Activated CD4-positive, alpha-beta T cell treated with anti-CD3 and anti-CD28 coated beads, Interleukin-10, Interleukin-2, amounts not matched to agents 100 ng/mL and 50 ng/mL, durations not matched to agents 16 hours and 8 hours (primary cell): ENCODE results near the gene STK39.

Experiments
- DNase-seq: peaks from one replicate; pipeline ENCODE4 v3.0.0-alpha.2; 2020

STK39 gene

GRCh38 chr2:167944825-167945659 lies 302.4 kb downstream of the STK39 start:
- DNase-seq: no peak

GRCh38 chr2:167943897-167944296 lies 303.5 kb downstream of the STK39 start:
- DNase-seq: no peak

DNA sequence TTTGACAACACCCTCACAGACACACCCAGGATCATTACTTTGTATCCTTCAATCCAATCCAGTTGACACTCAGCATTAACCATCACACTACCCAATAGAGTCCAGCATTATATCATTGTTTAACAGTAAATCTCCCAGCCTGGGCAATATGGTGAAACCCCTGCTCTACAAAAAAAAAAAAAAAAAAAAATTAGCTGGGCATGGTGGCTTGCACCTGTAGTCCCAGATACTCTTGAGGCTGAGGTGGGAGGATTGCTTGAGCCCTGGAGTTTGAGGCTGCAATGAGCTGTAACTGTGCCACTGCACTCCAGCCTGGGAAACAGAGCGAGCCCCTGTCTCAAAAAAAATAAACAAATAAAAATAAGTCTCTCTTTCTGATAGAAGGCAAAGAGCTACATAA lies 304.0 kb downstream of the STK39 start:
- no peak for DNase-seq

DNA sequence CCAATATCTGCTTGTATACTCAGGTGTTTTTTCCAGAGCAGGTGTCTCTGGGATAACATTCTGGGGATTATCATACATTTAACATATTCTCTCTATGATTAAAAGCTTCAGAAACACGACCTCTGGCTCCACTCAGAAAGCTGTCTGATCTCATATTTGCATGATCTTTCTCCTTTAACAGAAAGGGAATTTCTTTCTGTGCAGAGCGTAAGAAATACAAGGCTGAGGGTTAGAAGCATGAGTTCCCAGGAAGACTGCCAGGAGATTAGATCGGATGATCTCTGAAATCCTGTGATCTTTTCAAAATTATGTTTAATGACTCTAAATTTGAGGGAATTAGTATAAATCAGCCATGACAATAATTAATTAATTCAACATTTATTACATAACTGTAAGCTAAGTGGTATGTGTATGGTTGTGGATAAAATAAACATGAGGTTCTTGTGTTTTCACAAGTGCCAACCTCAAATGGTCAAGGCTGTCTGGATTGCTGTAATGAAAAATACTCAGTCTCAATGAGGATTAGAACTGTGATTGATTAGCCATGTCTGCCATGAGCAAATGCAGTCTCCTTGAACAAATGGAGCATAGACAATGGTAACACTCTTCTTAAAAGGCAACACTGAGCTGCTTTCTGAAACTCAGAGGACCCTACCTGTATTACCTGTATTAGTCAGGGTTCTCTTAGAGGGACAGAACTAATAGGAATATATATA lies 304.9 kb downstream of the STK39 start:
- DNase-seq: no peak

DNA sequence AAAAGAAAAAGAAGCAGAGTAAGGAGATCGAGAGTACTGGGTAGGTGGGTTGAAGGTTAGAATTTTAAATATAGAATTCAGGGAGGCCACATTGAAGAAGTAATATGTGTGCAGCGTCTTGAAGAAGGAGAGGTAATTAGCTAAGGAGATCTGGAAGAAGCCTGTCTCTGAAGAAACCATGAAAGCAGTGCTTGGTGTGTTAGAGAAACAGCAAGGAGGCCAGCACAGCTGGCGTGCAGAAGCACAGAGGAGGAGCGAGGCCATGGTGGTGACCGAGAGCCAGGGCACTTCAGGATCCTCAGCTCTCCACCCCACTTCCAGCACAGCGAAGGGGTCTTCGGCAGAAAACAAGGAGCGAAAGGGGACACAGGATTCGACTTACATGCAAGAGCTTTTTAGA lies 305.8 kb downstream of the STK39 start:
- DNase-seq: no peak

- DNase-seq: no peak
Observed at GRCh38 chr2:167940734-167941507, 306.5 kb downstream of the STK39 start.

- no peak for DNase-seq
Observed at GRCh38 chr2:167940346-167940725, 307.1 kb downstream of the STK39 start.

GRCh38 chr2:167939514-167940345 lies 307.7 kb downstream of the STK39 start:
- no peak for DNase-seq

- DNase-seq: no peak
Observed at GRCh38 chr2:167937403-167937802, 310.0 kb downstream of the STK39 start.

DNA sequence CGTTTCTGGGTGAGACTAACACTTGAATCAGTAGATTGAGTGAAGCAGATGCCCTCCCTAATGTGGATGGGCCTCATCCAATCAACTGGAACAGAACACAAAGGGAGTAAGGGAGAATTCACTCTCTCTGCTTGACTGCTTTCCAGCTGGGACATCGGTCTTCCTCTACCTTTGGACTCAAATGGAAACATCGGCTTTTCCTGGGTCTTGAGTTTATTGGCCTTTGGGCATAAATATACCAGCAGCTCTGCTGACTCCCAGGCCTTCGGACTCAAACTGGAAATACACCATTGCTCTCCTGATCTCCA lies 311.6 kb downstream of the STK39 start:
- no peak for DNase-seq

DNA sequence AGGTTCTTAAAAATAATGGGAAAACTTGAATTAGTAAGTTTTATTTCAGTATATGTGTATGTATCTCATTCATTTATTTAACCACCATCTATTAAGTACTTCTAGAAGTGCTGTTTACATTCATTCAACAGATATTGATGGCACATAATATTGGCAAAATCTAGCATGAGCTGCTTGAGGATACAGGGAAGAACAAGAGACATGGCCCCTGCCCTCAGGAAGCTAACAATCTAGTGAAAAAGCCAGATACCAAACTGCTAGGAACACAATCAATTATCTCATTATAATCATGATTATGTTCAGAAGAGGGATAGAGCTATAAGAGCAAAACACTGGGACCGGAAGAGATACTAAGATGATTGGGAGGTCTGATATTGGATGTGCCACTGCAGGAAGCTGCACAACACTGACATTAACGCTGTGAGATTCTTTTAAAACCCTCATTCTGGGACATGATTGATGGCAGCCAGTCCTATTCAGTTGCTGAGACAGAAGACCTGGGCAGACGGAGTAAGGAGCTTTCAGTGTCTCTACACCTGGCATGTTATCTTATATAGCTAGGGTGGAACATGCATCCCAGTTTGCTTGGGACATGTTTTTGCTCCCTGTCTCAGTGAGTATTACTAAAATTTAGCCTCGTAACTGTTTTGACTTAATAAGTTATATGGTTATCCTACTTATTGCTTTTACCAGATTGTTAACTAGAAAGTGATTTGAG lies 314.1 kb downstream of the STK39 start:
- no peak for DNase-seq

DNA sequence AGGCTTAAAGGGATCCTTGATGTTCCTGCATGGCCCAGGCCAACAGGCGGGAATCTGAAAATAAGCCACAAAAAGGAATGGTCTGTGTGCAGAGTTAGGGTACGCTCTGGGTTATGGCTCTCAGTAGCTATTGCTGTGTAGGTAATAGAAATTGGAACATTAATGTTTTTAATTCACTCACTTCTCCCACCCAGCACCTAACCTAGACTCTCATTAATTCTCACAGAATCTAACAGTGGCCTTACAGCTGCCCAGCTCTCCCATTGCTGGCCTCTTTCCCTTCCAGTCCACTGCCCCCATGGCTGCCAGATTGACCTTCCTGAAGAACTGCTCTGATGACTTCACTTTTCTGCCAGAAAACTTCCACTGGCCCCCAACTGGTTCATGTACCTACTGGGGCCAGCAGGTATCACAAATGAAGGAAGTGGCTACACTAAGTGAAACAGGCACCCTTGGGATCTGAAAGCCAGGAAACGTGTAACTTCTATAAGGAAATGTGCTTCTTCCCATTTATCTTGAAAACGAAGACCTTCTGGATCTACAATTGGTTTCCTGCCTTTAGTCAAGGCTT lies 315.2 kb downstream of the STK39 start:
- no peak for DNase-seq

DNA sequence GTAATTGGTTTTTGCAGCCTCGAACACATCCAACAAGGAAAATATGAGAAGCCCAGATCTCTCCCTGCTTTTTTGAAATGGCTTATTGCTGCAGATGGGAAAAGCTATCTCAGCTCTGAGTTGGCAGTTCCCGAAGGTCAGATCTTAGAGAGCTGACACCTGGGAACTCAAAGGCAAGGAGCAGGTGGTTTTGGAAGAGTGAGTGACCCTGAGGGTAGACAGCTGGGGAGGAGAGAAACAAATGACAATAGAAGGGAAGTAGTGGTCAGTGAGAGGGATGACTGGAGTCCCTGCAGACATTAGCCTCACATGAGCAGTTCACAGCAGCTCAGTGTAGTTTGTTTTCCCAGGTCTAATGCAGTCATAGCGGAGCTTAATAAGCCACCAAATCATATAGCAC lies 317.9 kb downstream of the STK39 start:
- DNase-seq: no peak

- DNase-seq: no peak
Observed at GRCh38 chr2:167928434-167928833, 319.0 kb downstream of the STK39 start.

DNA sequence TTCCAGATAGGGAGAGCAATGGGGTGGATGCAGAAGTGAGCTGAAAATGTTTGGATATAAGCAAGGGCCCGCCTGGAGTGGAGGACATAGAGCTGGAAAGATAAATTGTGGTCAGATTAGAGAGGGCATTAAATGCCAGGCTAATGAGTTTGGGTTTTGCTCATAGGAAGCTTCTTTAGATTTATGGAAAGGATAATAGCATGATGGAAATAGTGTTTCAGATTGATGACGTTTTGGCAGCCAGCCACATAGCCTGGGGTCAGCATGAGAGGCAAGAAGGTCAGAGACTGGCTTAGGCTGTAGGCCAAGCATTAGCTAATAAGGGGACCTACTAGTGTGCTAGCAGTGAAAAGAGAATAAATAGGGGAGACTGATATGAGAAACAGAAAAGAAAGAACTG lies 321.6 kb downstream of the STK39 start:
- no peak for DNase-seq

DNA sequence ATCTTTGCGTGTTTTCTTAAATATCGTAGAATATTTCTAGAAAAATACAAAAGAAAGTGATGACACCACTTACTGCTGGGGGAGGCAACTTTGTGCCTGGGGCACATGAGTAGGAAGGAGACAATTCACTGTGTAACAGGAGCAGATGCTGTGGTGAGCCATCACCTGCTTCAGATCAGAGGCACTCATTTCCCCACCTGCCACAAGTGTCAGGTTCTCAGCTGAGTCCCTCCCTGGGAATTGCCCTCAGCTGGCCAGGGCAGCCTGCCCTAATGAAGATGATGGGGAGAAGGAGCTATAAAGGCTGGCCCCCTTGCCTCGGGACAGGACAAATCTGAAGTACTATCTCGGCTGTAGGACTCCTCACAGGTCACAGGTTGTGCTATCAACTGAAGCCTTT lies 322.8 kb downstream of the STK39 start:
- no peak for DNase-seq

DNA sequence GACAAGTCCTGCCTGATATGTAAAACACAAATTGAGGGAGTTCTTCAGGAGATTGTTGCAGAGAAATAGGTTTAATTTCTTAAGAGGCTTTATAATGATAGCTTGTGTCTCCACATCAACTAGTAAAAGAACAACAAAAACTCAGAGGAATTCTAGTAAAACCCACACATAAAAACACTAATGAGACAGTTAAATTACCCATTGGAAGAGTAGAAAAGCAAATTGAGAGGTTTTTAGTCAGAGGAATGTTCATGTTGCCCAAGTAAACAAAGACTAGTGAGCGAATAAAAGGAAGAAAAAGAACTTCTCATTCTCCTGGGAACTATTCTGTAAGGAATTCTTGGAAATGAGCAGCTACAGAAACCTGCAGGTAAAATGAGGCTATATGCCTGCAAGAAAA lies 330.6 kb downstream of the STK39 start:
- no peak for DNase-seq

GRCh38 chr2:167914969-167915368 lies 332.4 kb downstream of the STK39 start:
- no peak for DNase-seq

- DNase-seq: no peak
Observed at GRCh38 chr2:167908786-167909185, 338.6 kb downstream of the STK39 start.

DNA sequence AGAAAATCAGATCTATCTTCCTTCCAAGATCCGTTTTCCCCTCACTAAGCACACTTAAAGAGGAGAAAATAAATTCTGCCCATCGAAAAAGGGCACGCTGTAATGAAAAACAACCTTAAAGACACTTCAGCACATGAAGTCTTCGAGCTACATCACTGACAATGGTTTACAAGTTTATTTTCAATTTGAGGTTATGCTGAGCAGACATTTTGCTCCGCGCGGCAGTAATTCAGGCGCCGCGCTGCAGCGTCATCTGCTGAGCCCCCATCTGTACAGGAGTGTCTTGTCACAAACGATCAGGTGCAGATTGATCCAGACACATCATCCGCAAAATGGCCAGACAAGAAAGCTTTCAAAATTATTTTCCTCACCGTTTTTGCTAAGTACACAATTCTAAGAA lies 341.7 kb downstream of the STK39 start:
- no peak for DNase-seq
